Endodermal cell (in vitro differentiated cells): ENCODE measurements around the gene ANKRD29. TPM values are rescaled to one million over a fixed set of nuclear protein-coding genes. Genes with fewer than 3 reads are reported as not detected.

Experiments used
- DNase-seq: peaks from one replicate; pipeline ENCODE4 v3.0.0-alpha.2; 2017
- H3K27ac ChIP-seq: 2 replicates; pipeline ENCODE4 v1.5.1; 2013; ENCODE audit warnings: mild to moderate bottlenecking, low read depth, low read length, moderate library complexity
- H3K27me3 ChIP-seq: 2 replicates; pipeline ENCODE4 v1.6.1; 2013; ENCODE audit warnings: mild to moderate bottlenecking, low read length, moderate library complexity; ENCODE audit not compliant: insufficient read depth, control insufficient read depth, poor library complexity, severe bottlenecking
- H3K36me3 ChIP-seq: 2 replicates; pipeline ENCODE4 v1.7.0; 2013; ENCODE audit warnings: mild to moderate bottlenecking, low read length, moderate library complexity; ENCODE audit not compliant: control insufficient read depth, insufficient read depth
- H3K4me1 ChIP-seq: one replicate; pipeline ENCODE4 v1.7.0; 2013; ENCODE audit warnings: low read length; ENCODE audit not compliant: control insufficient read depth, insufficient read depth
- H3K4me3 ChIP-seq: 2 replicates; pipeline ENCODE4 v1.5.1; 2013; ENCODE audit warnings: mild to moderate bottlenecking, low read length, moderate library complexity
- H3K9ac ChIP-seq: 2 replicates; pipeline ENCODE4 v1.6.1; 2013; ENCODE audit warnings: mild to moderate bottlenecking, low read length, moderate library complexity; ENCODE audit not compliant: poor library complexity, severe bottlenecking; ENCODE audit errors: extremely low read depth
- H3K9me3 ChIP-seq: 2 replicates; pipeline ENCODE4 v1.6.1; 2013; ENCODE audit warnings: mild to moderate bottlenecking, low read length, moderate library complexity; ENCODE audit not compliant: control insufficient read depth
- H3K27ac Mint-ChIP-seq: 2 replicates; pipeline ENCODE4 v1.8.0; 2020; ENCODE audit warnings: mixed read lengths
- H3K27me3 Mint-ChIP-seq: 2 replicates; pipeline ENCODE4 v1.8.0; 2021; ENCODE audit warnings: mild to moderate bottlenecking, mixed read lengths; ENCODE audit not compliant: insufficient read depth
- H3K36me3 Mint-ChIP-seq: 2 replicates; pipeline ENCODE4 v1.8.0; 2020; ENCODE audit warnings: low read depth, mixed read lengths
- H3K4me1 Mint-ChIP-seq: 2 replicates; pipeline ENCODE4 v1.8.0; 2020; ENCODE audit warnings: mixed read lengths
- H3K4me3 Mint-ChIP-seq: 2 replicates; pipeline ENCODE4 v1.8.0; 2020; ENCODE audit warnings: mild to moderate bottlenecking, moderate library complexity, mixed read lengths
- H3K9me3 Mint-ChIP-seq: 2 replicates; pipeline ENCODE4 v1.8.0; 2020; ENCODE audit warnings: mild to moderate bottlenecking, mixed read lengths
- WGBS, 2 experiments: methylation state at CpG; one replicate each; pipeline versions ENCODE4 v1.1.5 to v1.1.7; 2013; ENCODE audit warnings: missing lambda C conversion rate in 2 of 2, mixed read lengths in 1 of 2; ENCODE audit not compliant: insufficient coverage in 1 of 2, insufficient read length in 1 of 2; 5-methylcytosine and 5-hydroxymethylcytosine counted together
- total RNA-seq, 2 donors: library from RNA; stranded (reverse); fragmentation: NEBNext Ultra II Directional in 1 of 2; extraction: Animal tissue kit (Norgen Biotek cat#: 25700) in 1 of 2; gene quantifications; 2 replicates in 1 of 2; 3 replicates in 1 of 2; pipeline ENCODE4 v1.2.1, GENCODE V29; 2021
- TF ChIP-seq, protein P1 (sequence below): fragments of 200-600 bp; sonication (generic); conservative IDR thresholded peaks from 2 replicates; pipeline ENCODE4 v1.5.0; 2021; ENCODE audit warnings: antibody characterized with exemption, mild to moderate bottlenecking

Gene ANKRD29
- total RNA-seq, 2 donors from 2014 or later, result 0.44 to 0.73 TPM

DNA sequence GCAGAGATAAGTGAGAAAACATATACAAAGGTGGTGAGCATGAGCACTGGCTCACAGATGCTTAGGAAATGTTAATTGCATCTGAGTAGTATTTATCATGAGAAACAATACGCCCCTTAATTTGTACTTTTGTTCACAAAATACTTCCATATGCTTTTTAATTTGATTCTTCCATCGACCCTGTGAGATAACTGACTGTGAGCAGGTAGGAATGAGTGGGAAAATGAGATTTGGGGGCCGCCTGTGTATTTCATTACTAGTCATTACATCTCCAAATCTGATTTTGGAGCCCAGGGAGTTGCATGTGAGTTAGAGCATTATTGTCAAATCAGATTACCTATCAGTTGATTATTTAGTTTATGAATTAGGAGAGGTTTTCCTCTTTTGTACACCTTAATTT, 39.7 kb downstream of the ANKRD29 start:
- Histone ChIP-seq H3K36me3 (no peaks in the 10 kb centered on the region), H3K27ac (no peak overlapping the region), H3K27me3 (peaks cover 34% of the 10 kb centered on the region), H3K9me3 (no peaks in the 10 kb centered on the region), H3K4me3 (no peak overlapping the region), H3K4me1 (peaks cover 8% of the 10 kb centered on the region), H3K9ac (no peak overlapping the region)
- DNase-seq, result no peak
- H3K36me3 Mint-ChIP-seq, result no peaks in the 10 kb centered on the region
- 86 to 100% methylated on average over 1 of the region's 3 CpGs for WGBS, 2 experiments
- H3K4me1 Mint-ChIP-seq, result peaks cover 6% of the 10 kb centered on the region
- TF ChIP-seq, protein P1, sequence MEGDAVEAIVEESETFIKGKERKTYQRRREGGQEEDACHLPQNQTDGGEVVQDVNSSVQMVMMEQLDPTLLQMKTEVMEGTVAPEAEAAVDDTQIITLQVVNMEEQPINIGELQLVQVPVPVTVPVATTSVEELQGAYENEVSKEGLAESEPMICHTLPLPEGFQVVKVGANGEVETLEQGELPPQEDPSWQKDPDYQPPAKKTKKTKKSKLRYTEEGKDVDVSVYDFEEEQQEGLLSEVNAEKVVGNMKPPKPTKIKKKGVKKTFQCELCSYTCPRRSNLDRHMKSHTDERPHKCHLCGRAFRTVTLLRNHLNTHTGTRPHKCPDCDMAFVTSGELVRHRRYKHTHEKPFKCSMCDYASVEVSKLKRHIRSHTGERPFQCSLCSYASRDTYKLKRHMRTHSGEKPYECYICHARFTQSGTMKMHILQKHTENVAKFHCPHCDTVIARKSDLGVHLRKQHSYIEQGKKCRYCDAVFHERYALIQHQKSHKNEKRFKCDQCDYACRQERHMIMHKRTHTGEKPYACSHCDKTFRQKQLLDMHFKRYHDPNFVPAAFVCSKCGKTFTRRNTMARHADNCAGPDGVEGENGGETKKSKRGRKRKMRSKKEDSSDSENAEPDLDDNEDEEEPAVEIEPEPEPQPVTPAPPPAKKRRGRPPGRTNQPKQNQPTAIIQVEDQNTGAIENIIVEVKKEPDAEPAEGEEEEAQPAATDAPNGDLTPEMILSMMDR, result no peak
- no peak overlapping the region for H3K27ac Mint-ChIP-seq
- H3K9me3 Mint-ChIP-seq, result no peaks in the 10 kb centered on the region
- H3K4me3 Mint-ChIP-seq, result no peak overlapping the region
- peaks cover 35% of the 10 kb centered on the region for H3K27me3 Mint-ChIP-seq

GRCh38 chr18:23619388-23619881, 43.3 kb downstream of the ANKRD29 start:
- H3K36me3 Mint-ChIP-seq, result no peaks in the 10 kb centered on the region
- no peak overlapping the region for H3K27ac ChIP-seq
- H3K27me3 ChIP-seq, result peaks cover 34% of the 10 kb centered on the region
- H3K4me1 ChIP-seq, result peaks cover 8% of the 10 kb centered on the region
- peak overlapping the region; percentile 72 for H3K4me3 ChIP-seq
- TF ChIP-seq, protein P1, result no peak
- H3K9ac ChIP-seq, result no peak overlapping the region
- WGBS, 2 experiments, result 10 to 16% methylated on average over 4 to 41 of the region's 41 CpGs
- peak overlapping the region; percentile 60 for H3K4me3 Mint-ChIP-seq
- peaks cover 35% of the 10 kb centered on the region for H3K27me3 Mint-ChIP-seq
- peaks cover 11% of the 10 kb centered on the region for H3K4me1 Mint-ChIP-seq
- DNase-seq, result no peak
- H3K9me3 Mint-ChIP-seq, result no peaks in the 10 kb centered on the region
- no peaks in the 10 kb centered on the region for H3K36me3 ChIP-seq
- H3K27ac Mint-ChIP-seq, result no peak overlapping the region
- H3K9me3 ChIP-seq, result no peaks in the 10 kb centered on the region

- Histone ChIP-seq H3K36me3 (no peaks in the 10 kb centered on the region), H3K4me1 (peaks cover 8% of the 10 kb centered on the region), H3K9ac (no peak overlapping the region), H3K27ac (no peak overlapping the region), H3K9me3 (no peaks in the 10 kb centered on the region), H3K4me3 (peak overlapping the region; percentile 72), H3K27me3 (peaks cover 34% of the 10 kb centered on the region)
- Mint-ChIP-seq H3K27ac (peak overlapping the region; percentile 35), H3K36me3 (no peaks in the 10 kb centered on the region), H3K4me1 (peaks cover 11% of the 10 kb centered on the region), H3K27me3 (peaks cover 35% of the 10 kb centered on the region), H3K4me3 (peak overlapping the region; percentile 60), H3K9me3 (no peaks in the 10 kb centered on the region)
- TF ChIP-seq, protein P1, result peak; percentile 64
- WGBS, 2 experiments, result 12 to 14% methylated on average over 10 to 18 of the region's 18 CpGs
- peak; percentile 90 for DNase-seq
Measured at GRCh38 chr18:23618862-23619387, 43.8 kb downstream of the ANKRD29 start.
